A673 (cell line): ENCODE measurements around the gene SMIM35. TPM values are rescaled to one million over a fixed set of nuclear protein-coding genes. Genes with fewer than 3 reads are reported as not detected.

Source experiments
- BruUV-seq: library from RNA; stranded (reverse); fragments of 400-500 nt; replicated peaks from 2 replicates; lab custom pipeline; 2021; lab: Mats Ljungman, UMichigan
- CTCF ChIA-PET: fragments of 300-600 bp; sonication (Branson Sonifier 250); formaldehyde crosslinking; loops from one replicate; lab custom pipeline; 2022; ENCODE audit warnings: antibody characterized with exemption; lab: Charles Lee
- POLR2A ChIA-PET: fragments of 300-600 bp; sonication (Branson Sonifier 250); formaldehyde crosslinking; loops from one replicate; lab custom pipeline; 2022; ENCODE audit warnings: antibody characterized with exemption; ENCODE audit not compliant: low non-redundant PET; lab: Charles Lee
- DNase-seq: peaks from one replicate; pipeline ENCODE4 v3.0.0-alpha.2; 2015; ENCODE audit warnings: low spot score
- H3K27ac ChIP-seq: fragments of 200-600 bp; sonication (generic); 2 replicates; pipeline ENCODE4 v1.5.1; 2016; ENCODE audit warnings: mixed run types, low read depth, mild to moderate bottlenecking, mixed read lengths, antibody characterized with exemption, low read length; ENCODE audit not compliant: poor library complexity, severe bottlenecking
- H3K27me3 ChIP-seq: fragments of 200-600 bp; sonication (generic); replicated peaks from 2 replicates; pipeline ENCODE4 v1.6.1; 2017; ENCODE audit warnings: mixed run types, low read depth, mild to moderate bottlenecking, mixed read lengths, antibody characterized with exemption, low read length; ENCODE audit not compliant: insufficient read depth, poor library complexity
- H3K36me3 ChIP-seq: fragments of 200-600 bp; sonication (generic); 2 replicates; pipeline ENCODE4 v1.6.1; 2016; ENCODE audit warnings: mixed run types, mild to moderate bottlenecking, mixed read lengths, antibody characterized with exemption, low read length; ENCODE audit not compliant: insufficient read depth, poor library complexity, severe bottlenecking
- H3K4me1 ChIP-seq: fragments of 200-600 bp; sonication (generic); 2 replicates; pipeline ENCODE4 v1.6.1; 2017; ENCODE audit warnings: mixed run types, mild to moderate bottlenecking, mixed read lengths, antibody characterized with exemption, low read length; ENCODE audit not compliant: insufficient read depth, poor library complexity, severe bottlenecking
- H3K4me3 ChIP-seq: fragments of 200-600 bp; sonication (generic); 2 replicates; pipeline ENCODE4 v1.5.1; 2016; ENCODE audit warnings: low read depth, mixed run types, mild to moderate bottlenecking, mixed read lengths, low read length; ENCODE audit not compliant: poor library complexity, severe bottlenecking
- H3K9me3 ChIP-seq: fragments of 200-600 bp; sonication (generic); 2 replicates; pipeline ENCODE4 v1.6.1; 2016; ENCODE audit warnings: mixed run types, low read depth, mild to moderate bottlenecking, mixed read lengths, antibody characterized with exemption, low read length; ENCODE audit not compliant: poor library complexity, severe bottlenecking
- EZH2 ChIP-seq: fragments of 200-600 bp; sonication (generic); IDR thresholded peaks from 2 replicates; pipeline ENCODE4 v1.6.1; 2017; ENCODE audit warnings: borderline replicate concordance, low read depth, mild to moderate bottlenecking, mixed read lengths, antibody characterized with exemption, low read length; ENCODE audit not compliant: poor library complexity, severe bottlenecking
- intact Hi-C: fragments of 100-400 bp; cut with micrococcal nuclease; formaldehyde crosslinking; loops from one replicate; pipeline ENCODE4 v1.10.0; 2022; ENCODE audit not compliant: unreplicated experiment
- total RNA-seq: library from RNA; stranded (reverse); gene quantifications from 2 replicates; pipeline ENCODE4 v1.2.3, GENCODE V29; 2021
- TF ChIP-seq, protein P1 (sequence below): fragments of 300-800, 200-600 bp; sonication (generic); conservative IDR thresholded peaks from 2 replicates; pipeline ENCODE4 v1.5.1; 2017; ENCODE audit warnings: low read depth, mild to moderate bottlenecking, antibody characterized with exemption, low read length, moderate library complexity, mixed read lengths

Gene SMIM35
- total RNA-seq, 1 experiment from 2014 or later = not detected

DNA sequence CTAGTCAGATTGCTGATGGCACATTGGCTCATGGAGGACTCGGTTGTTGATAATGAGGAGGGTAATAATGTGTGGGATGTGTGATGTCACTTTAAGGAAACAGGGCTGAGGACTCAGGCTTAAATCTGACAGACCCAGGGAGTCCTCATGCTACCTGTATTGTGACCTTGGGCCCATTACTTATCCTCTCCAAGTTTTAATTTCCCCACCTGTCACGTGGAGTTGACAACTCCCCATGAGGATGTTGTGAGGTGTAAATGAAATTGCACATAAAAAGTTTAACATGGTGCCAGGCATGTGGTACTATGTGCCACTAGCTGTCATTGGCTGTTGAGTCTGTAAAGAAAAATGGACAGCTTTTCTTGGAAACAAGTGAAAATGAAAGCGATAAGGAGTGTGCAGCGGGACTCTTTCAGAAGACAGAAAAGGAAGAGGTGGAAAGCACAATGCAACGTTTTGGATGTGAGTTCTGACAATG lies 85.2 kb downstream of the SMIM35 start:
- Histone ChIP-seq H3K9me3 (no peaks in the 10 kb centered on the region), H3K27ac (no peak overlapping the region), H3K4me3 (no peak overlapping the region), H3K36me3 (no peaks in the 10 kb centered on the region), H3K27me3 (no peaks in the 10 kb centered on the region), H3K4me1 (peaks cover 12% of the 10 kb centered on the region)
- ChIA-PET CTCF (no interaction called here), POLR2A (interaction anchor here (0.6 kb wide), 1 partner anchor 186 kb away, joined by 3 read pairs; no protein-coding TSS in a partner anchor)
- intact Hi-C loops = no loop called here
- DNase-seq = no peak
- TF ChIP-seq, protein P1, sequence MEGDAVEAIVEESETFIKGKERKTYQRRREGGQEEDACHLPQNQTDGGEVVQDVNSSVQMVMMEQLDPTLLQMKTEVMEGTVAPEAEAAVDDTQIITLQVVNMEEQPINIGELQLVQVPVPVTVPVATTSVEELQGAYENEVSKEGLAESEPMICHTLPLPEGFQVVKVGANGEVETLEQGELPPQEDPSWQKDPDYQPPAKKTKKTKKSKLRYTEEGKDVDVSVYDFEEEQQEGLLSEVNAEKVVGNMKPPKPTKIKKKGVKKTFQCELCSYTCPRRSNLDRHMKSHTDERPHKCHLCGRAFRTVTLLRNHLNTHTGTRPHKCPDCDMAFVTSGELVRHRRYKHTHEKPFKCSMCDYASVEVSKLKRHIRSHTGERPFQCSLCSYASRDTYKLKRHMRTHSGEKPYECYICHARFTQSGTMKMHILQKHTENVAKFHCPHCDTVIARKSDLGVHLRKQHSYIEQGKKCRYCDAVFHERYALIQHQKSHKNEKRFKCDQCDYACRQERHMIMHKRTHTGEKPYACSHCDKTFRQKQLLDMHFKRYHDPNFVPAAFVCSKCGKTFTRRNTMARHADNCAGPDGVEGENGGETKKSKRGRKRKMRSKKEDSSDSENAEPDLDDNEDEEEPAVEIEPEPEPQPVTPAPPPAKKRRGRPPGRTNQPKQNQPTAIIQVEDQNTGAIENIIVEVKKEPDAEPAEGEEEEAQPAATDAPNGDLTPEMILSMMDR = no peak
- no peak for TF ChIP-seq EZH2
- BruUV-seq = no TSS peak

- H3K4me1 ChIP-seq = peaks cover 12% of the 10 kb centered on the region
- no peaks in the 10 kb centered on the region for H3K9me3 ChIP-seq
- no TSS peak for BruUV-seq
- no peak overlapping the region for H3K4me3 ChIP-seq
- H3K36me3 ChIP-seq = no peaks in the 10 kb centered on the region
- H3K27me3 ChIP-seq = no peaks in the 10 kb centered on the region
- no peak for TF ChIP-seq EZH2
- TF ChIP-seq, protein P1 = no peak
- ChIA-PET POLR2A (no interaction called here), CTCF (no interaction called here)
- no peak overlapping the region for H3K27ac ChIP-seq
- intact Hi-C loops = no loop called here
- no peak for DNase-seq
Observed at GRCh38 chr11:118000850-118001228, 85.9 kb downstream of the SMIM35 start.

DNA sequence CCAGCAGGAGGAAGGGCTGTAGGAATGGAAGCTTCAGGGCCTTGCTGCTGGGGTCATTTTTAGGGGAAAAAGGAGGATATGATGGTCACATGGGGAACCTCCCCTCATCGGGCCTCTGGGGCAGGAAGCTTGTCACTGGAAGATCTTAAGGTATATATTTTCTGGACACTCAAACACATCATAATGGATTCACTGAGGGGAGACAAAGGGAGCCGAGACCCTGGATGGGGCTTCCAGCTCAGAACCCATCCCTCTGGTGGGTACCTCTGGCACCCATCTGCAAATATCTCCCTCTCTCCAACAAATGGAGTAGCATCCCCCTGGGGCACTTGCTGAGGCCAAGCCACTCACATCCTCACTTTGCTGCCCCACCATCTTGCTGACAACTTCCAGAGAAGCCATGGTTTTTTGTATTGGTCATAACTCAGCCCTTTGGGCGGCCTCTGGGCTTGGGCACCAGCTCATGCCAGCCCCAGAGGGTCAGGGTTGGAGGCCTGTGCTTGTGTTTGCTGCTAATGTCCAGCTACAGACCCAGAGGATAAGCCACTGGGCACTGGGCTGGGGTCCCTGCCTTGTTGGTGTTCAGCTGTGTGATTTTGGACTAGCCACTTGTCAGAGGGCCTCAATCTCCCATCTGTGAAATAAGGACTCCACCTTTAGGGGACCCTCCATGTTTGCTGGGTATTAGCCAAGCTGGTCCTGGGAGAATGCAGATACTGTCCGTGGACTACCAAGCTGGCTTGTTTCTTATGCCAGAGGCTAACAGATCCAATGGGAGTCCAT lies 86.5 kb downstream of the SMIM35 start:
- Histone ChIP-seq H3K9me3 (no peaks in the 10 kb centered on the region), H3K4me1 (peaks cover 12% of the 10 kb centered on the region), H3K4me3 (no peak overlapping the region), H3K27ac (no peak overlapping the region), H3K36me3 (no peaks in the 10 kb centered on the region), H3K27me3 (no peaks in the 10 kb centered on the region)
- CTCF ChIA-PET = no interaction called here
- POLR2A ChIA-PET = no interaction called here
- no TSS peak for BruUV-seq
- intact Hi-C loops = no loop called here
- no peak for DNase-seq
- TF ChIP-seq, protein P1 = no peak
- TF ChIP-seq EZH2 = no peak
